ENCODE data around the gene SSBP4. TPM values are rescaled to one million over a fixed set of nuclear protein-coding genes. Genes with fewer than 3 reads are reported as not detected.

Gene SSBP4
- total and polyA plus RNA-seq, 9 of the 15 experiments (the other 6 are each of a cell fraction or from before 2014, with no cell fraction given), result 1.1 to 189 (median 39.0) TPM

DNA sequence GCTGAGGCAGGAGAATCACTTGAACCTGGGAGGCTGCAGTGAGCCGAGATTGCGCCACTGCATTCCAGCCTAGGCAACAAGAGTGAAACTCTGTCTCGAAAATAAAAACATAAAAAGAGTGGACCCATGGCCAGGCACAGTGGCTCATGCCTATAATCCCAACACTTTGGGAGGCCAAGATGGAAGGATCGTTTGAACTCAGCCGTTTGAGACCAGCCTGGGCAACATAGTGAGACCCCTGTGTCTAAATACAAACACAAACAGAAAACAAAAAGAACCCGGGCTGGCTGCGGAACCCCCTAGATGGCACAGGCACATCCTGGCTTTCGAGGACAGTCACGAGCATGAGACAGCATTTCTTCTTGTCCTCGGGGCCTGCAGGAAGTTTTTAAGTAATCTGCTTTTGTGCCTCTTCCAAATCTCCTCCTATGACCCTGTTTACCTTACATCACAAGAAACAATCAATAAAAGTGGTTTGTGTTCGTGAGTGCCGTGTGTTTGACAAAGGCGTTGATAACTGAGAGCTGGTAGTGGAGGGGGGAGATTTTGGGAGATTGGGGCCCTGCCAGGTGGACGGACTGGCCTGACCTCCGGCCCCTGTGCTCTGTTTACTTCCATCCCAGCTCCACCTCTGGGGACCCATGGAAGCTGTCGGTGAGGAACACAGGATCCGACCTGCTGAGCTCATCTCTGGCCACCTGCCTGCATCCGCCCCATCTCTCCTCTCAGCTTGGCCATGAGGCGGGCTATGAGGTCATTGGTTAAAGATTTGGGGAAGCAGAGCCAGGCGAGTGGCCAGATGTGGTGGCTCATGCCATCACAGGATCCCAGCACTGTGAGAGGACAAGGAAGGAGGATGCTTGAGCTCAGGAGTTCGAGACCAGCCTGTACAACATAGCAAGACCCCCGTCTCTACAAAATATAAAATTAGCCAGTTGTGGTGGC is 39.1 kb upstream of the SSBP4 start (continued):
- 0 out of 4 replicates have a peak, but pooled peaks of 1 of the 2 experiments have one; percentile 27 for TF ChIP-seq NRF1 (conservative IDR thresholded peaks at IDR 0.05 in 1 of 2, IDR thresholded peaks at IDR 0.05 in 1 of 2)
- no peak for TF ChIP-seq GTF2F1 (IDR thresholded peaks at IDR 0.05; ENCODE audit: low read depth, low read length)
- TF ChIP-seq, protein P1, sequence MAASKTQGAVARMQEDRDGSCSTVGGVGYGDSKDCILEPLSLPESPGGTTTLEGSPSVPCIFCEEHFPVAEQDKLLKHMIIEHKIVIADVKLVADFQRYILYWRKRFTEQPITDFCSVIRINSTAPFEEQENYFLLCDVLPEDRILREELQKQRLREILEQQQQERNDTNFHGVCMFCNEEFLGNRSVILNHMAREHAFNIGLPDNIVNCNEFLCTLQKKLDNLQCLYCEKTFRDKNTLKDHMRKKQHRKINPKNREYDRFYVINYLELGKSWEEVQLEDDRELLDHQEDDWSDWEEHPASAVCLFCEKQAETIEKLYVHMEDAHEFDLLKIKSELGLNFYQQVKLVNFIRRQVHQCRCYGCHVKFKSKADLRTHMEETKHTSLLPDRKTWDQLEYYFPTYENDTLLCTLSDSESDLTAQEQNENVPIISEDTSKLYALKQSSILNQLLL (CRISPR knock-in tag; IDR thresholded peaks at IDR 0.05; ENCODE audit: borderline replicate concordance), result no peak
- TF ChIP-seq IRF2 (CRISPR knock-in tag; IDR thresholded peaks at IDR 0.05), result no peak
- TF ChIP-seq ZNF766 (CRISPR knock-in tag; conservative IDR thresholded peaks at IDR 0.05), result peak; percentile 69; the same call in 1 of the 2 replicates
- TF ChIP-seq, protein P2, sequence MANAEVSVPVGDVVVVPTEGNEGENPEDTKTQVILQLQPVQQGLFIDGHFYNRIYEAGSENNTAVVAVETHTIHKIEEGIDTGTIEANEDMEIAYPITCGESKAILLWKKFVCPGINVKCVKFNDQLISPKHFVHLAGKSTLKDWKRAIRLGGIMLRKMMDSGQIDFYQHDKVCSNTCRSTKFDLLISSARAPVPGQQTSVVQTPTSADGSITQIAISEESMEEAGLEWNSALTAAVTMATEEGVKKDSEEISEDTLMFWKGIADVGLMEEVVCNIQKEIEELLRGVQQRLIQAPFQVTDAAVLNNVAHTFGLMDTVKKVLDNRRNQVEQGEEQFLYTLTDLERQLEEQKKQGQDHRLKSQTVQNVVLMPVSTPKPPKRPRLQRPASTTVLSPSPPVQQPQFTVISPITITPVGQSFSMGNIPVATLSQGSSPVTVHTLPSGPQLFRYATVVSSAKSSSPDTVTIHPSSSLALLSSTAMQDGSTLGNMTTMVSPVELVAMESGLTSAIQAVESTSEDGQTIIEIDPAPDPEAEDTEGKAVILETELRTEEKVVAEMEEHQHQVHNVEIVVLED (CRISPR knock-in tag; IDR thresholded peaks at IDR 0.05), result no peak
- TF ChIP-seq MTA3 (IDR thresholded peaks at IDR 0.05; ENCODE audit: borderline replicate concordance), result 0 out of 2 replicates have a peak, but pooled peaks have one; percentile 22
- no peak for TF ChIP-seq CAMTA2 (CRISPR knock-in tag; conservative IDR thresholded peaks at IDR 0.05)
- TF ChIP-seq MAFF (IDR thresholded peaks at IDR 0.05; ENCODE audit: low read length), result peak; percentile 55; the same call in 1 of the 2 replicates
- TF ChIP-seq, protein P3, sequence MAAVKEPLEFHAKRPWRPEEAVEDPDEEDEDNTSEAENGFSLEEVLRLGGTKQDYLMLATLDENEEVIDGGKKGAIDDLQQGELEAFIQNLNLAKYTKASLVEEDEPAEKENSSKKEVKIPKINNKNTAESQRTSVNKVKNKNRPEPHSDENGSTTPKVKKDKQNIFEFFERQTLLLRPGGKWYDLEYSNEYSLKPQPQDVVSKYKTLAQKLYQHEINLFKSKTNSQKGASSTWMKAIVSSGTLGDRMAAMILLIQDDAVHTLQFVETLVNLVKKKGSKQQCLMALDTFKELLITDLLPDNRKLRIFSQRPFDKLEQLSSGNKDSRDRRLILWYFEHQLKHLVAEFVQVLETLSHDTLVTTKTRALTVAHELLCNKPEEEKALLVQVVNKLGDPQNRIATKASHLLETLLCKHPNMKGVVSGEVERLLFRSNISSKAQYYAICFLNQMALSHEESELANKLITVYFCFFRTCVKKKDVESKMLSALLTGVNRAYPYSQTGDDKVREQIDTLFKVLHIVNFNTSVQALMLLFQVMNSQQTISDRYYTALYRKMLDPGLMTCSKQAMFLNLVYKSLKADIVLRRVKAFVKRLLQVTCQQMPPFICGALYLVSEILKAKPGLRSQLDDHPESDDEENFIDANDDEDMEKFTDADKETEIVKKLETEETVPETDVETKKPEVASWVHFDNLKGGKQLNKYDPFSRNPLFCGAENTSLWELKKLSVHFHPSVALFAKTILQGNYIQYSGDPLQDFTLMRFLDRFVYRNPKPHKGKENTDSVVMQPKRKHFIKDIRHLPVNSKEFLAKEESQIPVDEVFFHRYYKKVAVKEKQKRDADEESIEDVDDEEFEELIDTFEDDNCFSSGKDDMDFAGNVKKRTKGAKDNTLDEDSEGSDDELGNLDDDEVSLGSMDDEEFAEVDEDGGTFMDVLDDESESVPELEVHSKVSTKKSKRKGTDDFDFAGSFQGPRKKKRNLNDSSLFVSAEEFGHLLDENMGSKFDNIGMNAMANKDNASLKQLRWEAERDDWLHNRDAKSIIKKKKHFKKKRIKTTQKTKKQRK (IDR thresholded peaks at IDR 0.05; ENCODE audit: borderline replicate concordance, low read depth, low read length), result no peak
- TF ChIP-seq, protein P4, sequence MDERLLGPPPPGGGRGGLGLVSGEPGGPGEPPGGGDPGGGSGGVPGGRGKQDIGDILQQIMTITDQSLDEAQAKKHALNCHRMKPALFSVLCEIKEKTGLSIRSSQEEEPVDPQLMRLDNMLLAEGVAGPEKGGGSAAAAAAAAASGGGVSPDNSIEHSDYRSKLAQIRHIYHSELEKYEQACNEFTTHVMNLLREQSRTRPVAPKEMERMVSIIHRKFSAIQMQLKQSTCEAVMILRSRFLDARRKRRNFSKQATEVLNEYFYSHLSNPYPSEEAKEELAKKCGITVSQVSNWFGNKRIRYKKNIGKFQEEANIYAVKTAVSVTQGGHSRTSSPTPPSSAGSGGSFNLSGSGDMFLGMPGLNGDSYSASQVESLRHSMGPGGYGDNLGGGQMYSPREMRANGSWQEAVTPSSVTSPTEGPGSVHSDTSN (CRISPR knock-in tag; IDR thresholded peaks at IDR 0.05; ENCODE audit: low read depth), result no peak
- TF ChIP-seq, protein P4 (tag; conservative IDR thresholded peaks at IDR 0.05; ENCODE audit: low read depth), result peak; percentile 62
- no peak for TF ChIP-seq NFYB (IDR thresholded peaks at IDR 0.05; ENCODE audit: extremely low read depth, insufficient read length)
- TF ChIP-seq ZNF584 (CRISPR knock-in tag; IDR thresholded peaks at IDR 0.05; ENCODE audit: low read depth), result peak; percentile 87
- TF ChIP-seq RAD21 (CRISPR knock-in tag; conservative IDR thresholded peaks at IDR 0.05 in 1 of 2, IDR thresholded peaks at IDR 0.05 in 1 of 2), result 0 out of 4 replicates have a peak, but pooled peaks of 1 of the 2 experiments have one; percentile 10

All from K562 (cell line).